H9 (cell line): ENCODE measurements around the gene TIMM50. TPM values are rescaled to one million over a fixed set of nuclear protein-coding genes. Genes with fewer than 3 reads are reported as not detected.
"Not testable (repeated sequence)": the region's sequence is repeated elsewhere in the genome, so short reads cannot be mapped to it uniquely, and the experiment has no call there.

Experiments used
- DNase-seq: peaks from one replicate; pipeline ENCODE4 v3.0.0-alpha.2; 2017
- H2AFZ ChIP-seq: one replicate; pipeline ENCODE4 v1.6.1; 2013; ENCODE audit warnings: mild to moderate bottlenecking, low read length, control low read depth, moderate library complexity
- H2AK5ac ChIP-seq: 2 replicates; pipeline ENCODE4 v1.6.1; 2013; ENCODE audit warnings: low read length, control low read depth, mixed read lengths; ENCODE audit not compliant: insufficient read length
- H2BK120ac ChIP-seq: one replicate; pipeline ENCODE4 v1.6.1; 2013; ENCODE audit warnings: low read depth, mild to moderate bottlenecking, low read length, control low read depth, inconsistent platforms; ENCODE audit not compliant: poor library complexity, severe bottlenecking
- H2BK12ac ChIP-seq: 2 replicates; pipeline ENCODE4 v1.6.1; 2013; ENCODE audit warnings: low read length, control low read depth, mixed read lengths, low read depth; ENCODE audit not compliant: insufficient read length
- H2BK15ac ChIP-seq: 2 replicates; pipeline ENCODE4 v1.6.1; 2013; ENCODE audit warnings: low read depth, low read length, control low read depth
- H2BK20ac ChIP-seq: one replicate; pipeline ENCODE4 v1.6.1; 2013; ENCODE audit warnings: low read depth, mild to moderate bottlenecking, low read length, control low read depth, inconsistent platforms; ENCODE audit not compliant: poor library complexity, severe bottlenecking
- H2BK5ac ChIP-seq: 2 replicates; pipeline ENCODE4 v1.6.1; 2013; ENCODE audit warnings: low read length, control low read depth, mixed read lengths; ENCODE audit not compliant: insufficient read length
- H3K14ac ChIP-seq: 2 replicates; pipeline ENCODE4 v1.6.1; 2013; ENCODE audit warnings: low read length, control low read depth; ENCODE audit not compliant: insufficient read depth
- H3K18ac ChIP-seq: 2 replicates; pipeline ENCODE4 v1.6.1; 2013; ENCODE audit warnings: low read depth, mild to moderate bottlenecking, mixed read lengths, low read length, control low read depth; ENCODE audit not compliant: insufficient read length
- H3K23ac ChIP-seq: 2 replicates; pipeline ENCODE4 v1.6.1; 2013; ENCODE audit warnings: low read length, control low read depth, mixed read lengths, low read depth; ENCODE audit not compliant: insufficient read length
- H3K23me2 ChIP-seq: 2 replicates; pipeline ENCODE4 v1.6.1; 2013; ENCODE audit warnings: low read depth, mild to moderate bottlenecking, mixed read lengths, low read length, control low read depth; ENCODE audit not compliant: insufficient read length, poor library complexity, severe bottlenecking
- H3K27ac ChIP-seq: 2 replicates; pipeline ENCODE4 v1.5.1; 2013; ENCODE audit warnings: low read length, control low read depth, mixed read lengths, low read depth; ENCODE audit not compliant: insufficient read length
- H3K27me3 ChIP-seq: 2 replicates; pipeline ENCODE4 v1.6.1; 2013; ENCODE audit warnings: low read length, control low read depth, inconsistent platforms; ENCODE audit not compliant: insufficient read depth
- H3K4ac ChIP-seq: 2 replicates; pipeline ENCODE4 v1.6.1; 2013; ENCODE audit warnings: low read depth, mild to moderate bottlenecking, control low read depth, inconsistent platforms, low read length, moderate library complexity
- H3K4me1 ChIP-seq: 2 replicates; pipeline ENCODE4 v1.6.1; 2013; ENCODE audit warnings: low read length, control low read depth, inconsistent platforms; ENCODE audit not compliant: insufficient read depth
- H3K4me2 ChIP-seq: 2 replicates; pipeline ENCODE4 v1.6.1; 2013; ENCODE audit warnings: low read length, control low read depth, mixed read lengths; ENCODE audit not compliant: insufficient read length, insufficient read depth
- H3K56ac ChIP-seq: 2 replicates; pipeline ENCODE4 v1.6.1; 2013; ENCODE audit warnings: low read depth, mild to moderate bottlenecking, mixed read lengths, low read length, control low read depth; ENCODE audit not compliant: insufficient read length
- H3K79me1 ChIP-seq: 2 replicates; pipeline ENCODE4 v1.6.1; 2013; ENCODE audit warnings: low read depth, mild to moderate bottlenecking, moderate library complexity, low read length, control low read depth, inconsistent platforms; ENCODE audit not compliant: insufficient read depth, poor library complexity, severe bottlenecking
- H3K79me2 ChIP-seq: 2 replicates; pipeline ENCODE4 v1.6.1; 2013; ENCODE audit warnings: low read length, control low read depth, inconsistent platforms; ENCODE audit not compliant: insufficient read depth
- H3K9ac ChIP-seq: 2 replicates; pipeline ENCODE4 v1.6.1; 2013; ENCODE audit warnings: low read length, control low read depth, mixed read lengths; ENCODE audit not compliant: insufficient read length; ENCODE audit errors: extremely low read depth
- H3K9me3 ChIP-seq: one replicate; pipeline ENCODE4 v1.6.1; 2013; ENCODE audit warnings: low read depth, low read length, inconsistent platforms; ENCODE audit not compliant: control insufficient read depth
- H3T11ph ChIP-seq: one replicate; pipeline ENCODE4 v1.6.1; 2013; ENCODE audit warnings: mild to moderate bottlenecking, low read length, control low read depth, inconsistent platforms
- H4K20me1 ChIP-seq: one replicate; pipeline ENCODE4 v1.6.1; 2013; ENCODE audit not compliant: control insufficient read depth, insufficient read length, insufficient read depth
- H4K5ac ChIP-seq: 2 replicates; pipeline ENCODE4 v1.6.1; 2013; ENCODE audit warnings: low read depth, mild to moderate bottlenecking, mixed read lengths, low read length, control low read depth; ENCODE audit not compliant: insufficient read length
- H4K8ac ChIP-seq: replicated peaks from 2 replicates; pipeline ENCODE4 v1.6.1; 2013; ENCODE audit warnings: low read length, control low read depth, mixed read lengths, low read depth; ENCODE audit not compliant: insufficient read length
- H4K91ac ChIP-seq: 2 replicates; pipeline ENCODE4 v1.6.1; 2013; ENCODE audit warnings: low read depth, mild to moderate bottlenecking, moderate library complexity, mixed read lengths, low read length, control low read depth; ENCODE audit not compliant: insufficient read length
- H3K27ac Mint-ChIP-seq, 3 experiments: 2 replicates in 2 of 3; 3 replicates in 1 of 3; pipeline ENCODE4 v1.8.0; 2020 to 2021; ENCODE audit warnings: mixed read lengths in 3 of 3, mild to moderate bottlenecking in 1 of 3, moderate library complexity in 1 of 3
- H3K27me3 Mint-ChIP-seq: 2 replicates; pipeline ENCODE4 v1.8.0; 2021; ENCODE audit warnings: low read depth, mild to moderate bottlenecking, moderate library complexity, mixed read lengths
- H3K36me3 Mint-ChIP-seq, 3 experiments: 2 replicates in 2 of 3; 3 replicates in 1 of 3; pipeline ENCODE4 v1.8.0; 2020 to 2021; ENCODE audit warnings: low read depth in 3 of 3, mixed read lengths in 3 of 3; ENCODE audit not compliant: insufficient read depth in 1 of 3
- H3K4me1 Mint-ChIP-seq, 2 experiments: 2 replicates each; pipeline ENCODE4 v1.8.0; 2020; ENCODE audit warnings: mixed read lengths in 2 of 2
- H3K4me3 Mint-ChIP-seq, 2 experiments: 2 replicates in 1 of 2; 3 replicates in 1 of 2; pipeline ENCODE4 v1.8.0; 2020 to 2021; ENCODE audit warnings: mild to moderate bottlenecking in 2 of 2, mixed read lengths in 2 of 2, moderate library complexity in 1 of 2
- H3K9me3 Mint-ChIP-seq, 2 experiments: 2 replicates in 1 of 2; 3 replicates in 1 of 2; pipeline ENCODE4 v1.8.0; 2020; ENCODE audit warnings: mild to moderate bottlenecking in 2 of 2, mixed read lengths in 2 of 2, moderate library complexity in 1 of 2
- CTCF ChIP-seq: fragments of 200-600 bp; sonication (generic); conservative IDR thresholded peaks from 3 replicates; pipeline ENCODE4 v1.8.0; 2021; ENCODE audit warnings: antibody characterized with exemption, mild to moderate bottlenecking
- WGBS: extraction: QIAGEN DNeasy Blood & Tissue Kit; methylation state at CpG from one replicate; pipeline ENCODE4 v1.1.7; 2013; ENCODE audit warnings: missing lambda C conversion rate, low lambda C conversion rate, mixed read lengths; ENCODE audit not compliant: insufficient read length; ENCODE audit errors: extremely low coverage; 5-methylcytosine and 5-hydroxymethylcytosine counted together
- total RNA-seq: library from RNA; stranded (reverse); gene quantifications from 2 replicates; pipeline ENCODE4 v1.2.1, GENCODE V29; 2021

Gene TIMM50
- total RNA-seq, 1 experiment from 2014 or later, result 128 TPM

GRCh38 chr19:39475748-39476147 is 4.9 kb upstream of the TIMM50 start:
- H4K20me1 ChIP-seq, result no peaks in the 10 kb centered on the region
- H3K4ac ChIP-seq, result no peak overlapping the region
- H3K14ac ChIP-seq, result no peak overlapping the region
- H3K4me2 ChIP-seq, result no peak overlapping the region
- H3K23me2 ChIP-seq, result no peaks in the 10 kb centered on the region
- H4K91ac ChIP-seq, result no peak overlapping the region
- no peak overlapping the region for H4K8ac ChIP-seq
- peaks cover 11 to 17% of the 10 kb centered on the region in 2 experiments for H3K4me1 Mint-ChIP-seq
- no peak for TF ChIP-seq CTCF
- no peak overlapping the region for H2BK5ac ChIP-seq
- WGBS, result no CpG with 5 or more reads among the region's 2 CpGs
- H3K79me2 ChIP-seq, result no peaks in the 10 kb centered on the region
- H3K4me3 Mint-ChIP-seq, result no peak overlapping the region
- H3K9ac ChIP-seq, result no peak overlapping the region
- H2BK12ac ChIP-seq, result no peak overlapping the region
- no peak for DNase-seq
- peaks cover 28 to 57% (median 53%) of the 10 kb centered on the region in 3 experiments; a peak in 6 of 7 replicates for H3K36me3 Mint-ChIP-seq
- H4K5ac ChIP-seq, result no peak overlapping the region
- H3K9me3 Mint-ChIP-seq, result no peaks in the 10 kb centered on the region; a peak in 2 of 5 replicates
- peak overlapping the region in 2 of 3 experiments; percentile 55 to 64; a peak in 2 of 7 replicates for H3K27ac Mint-ChIP-seq
- no peak overlapping the region for H3K23ac ChIP-seq
- no peaks in the 10 kb centered on the region for H3K4me1 ChIP-seq
- no peak overlapping the region for H3K27ac ChIP-seq
- no peaks in the 10 kb centered on the region for H3K9me3 ChIP-seq
- H3K56ac ChIP-seq, result no peak overlapping the region
- H3K18ac ChIP-seq, result no peak overlapping the region
- no peak overlapping the region for H2BK120ac ChIP-seq
- no peaks in the 10 kb centered on the region for H3K79me1 ChIP-seq
- no peak overlapping the region for H3T11ph ChIP-seq
- no peak overlapping the region for H2AK5ac ChIP-seq
- no peak overlapping the region for H2AFZ ChIP-seq
- H3K27me3 ChIP-seq, result no peaks in the 10 kb centered on the region
- H2BK20ac ChIP-seq, result no peak overlapping the region
- H3K27me3 Mint-ChIP-seq, result no peaks in the 10 kb centered on the region; the same call in 1 of the 2 replicates
- no peak overlapping the region for H2BK15ac ChIP-seq

- H3K27ac ChIP-seq, H3K23me2 ChIP-seq, H2BK5ac ChIP-seq, H4K91ac ChIP-seq, H4K8ac ChIP-seq, H3K9me3 ChIP-seq, H2AK5ac ChIP-seq, DNase-seq, H3K27me3 Mint-ChIP-seq, H3K27me3 ChIP-seq, H2BK15ac ChIP-seq, H2BK20ac ChIP-seq, H2BK12ac ChIP-seq, H3K9me3 Mint-ChIP-seq, H4K20me1 ChIP-seq, H3K4ac ChIP-seq, H3T11ph ChIP-seq, H2AFZ ChIP-seq, H2BK120ac ChIP-seq, H3K9ac ChIP-seq, H3K18ac ChIP-seq, H3K56ac ChIP-seq, H3K14ac ChIP-seq, H3K4me1 ChIP-seq, H4K5ac ChIP-seq, H3K4me2 ChIP-seq, H3K23ac ChIP-seq: not testable (repeated sequence)
- Mint-ChIP-seq H3K36me3 (peaks cover 30 to 55% (median 52%) of the 10 kb centered on the region in 3 experiments; a peak in 6 of 7 replicates), H3K4me3 (peak overlapping the region in 1 of 2 experiments; percentile 97; a peak in 3 of 5 replicates), H3K4me1 (peaks cover 17 to 26% of the 10 kb centered on the region in 2 experiments), H3K27ac (peak overlapping the region in 2 of 3 experiments; percentile 88 to 95; a peak in 4 of 7 replicates)
- peaks cover 12% of the 10 kb centered on the region for H3K79me2 ChIP-seq
- H3K79me1 ChIP-seq, result peaks cover 12% of the 10 kb centered on the region
- no CpG with 5 or more reads among the region's 11 CpGs for WGBS
Observed at GRCh38 chr19:39479319-39479801, 1.3 kb upstream of the TIMM50 start.
